Measurements from ENCODE around the gene ACOT8.

DNA sequence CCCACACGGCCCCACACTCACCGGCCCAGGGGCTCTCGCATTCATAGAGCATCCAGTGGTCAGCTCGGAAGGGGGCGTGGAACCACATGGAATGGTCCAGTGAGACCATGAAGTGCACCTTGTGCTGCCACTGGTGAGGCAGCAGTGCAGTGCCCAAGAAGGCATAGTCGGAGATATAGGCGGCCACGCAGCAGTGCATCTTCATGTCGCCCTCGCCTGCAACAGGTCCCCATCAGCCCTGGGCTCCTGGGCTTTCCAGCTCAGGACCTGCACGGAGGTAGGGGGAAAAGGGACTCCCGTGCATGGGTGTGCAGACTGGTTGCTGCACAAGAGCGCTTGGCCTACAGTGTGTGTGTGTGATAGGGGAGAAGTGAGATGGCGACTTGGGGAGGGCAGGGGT is 13.7 kb downstream of the ACOT8 start:
- TF ChIP-seq, protein P1, sequence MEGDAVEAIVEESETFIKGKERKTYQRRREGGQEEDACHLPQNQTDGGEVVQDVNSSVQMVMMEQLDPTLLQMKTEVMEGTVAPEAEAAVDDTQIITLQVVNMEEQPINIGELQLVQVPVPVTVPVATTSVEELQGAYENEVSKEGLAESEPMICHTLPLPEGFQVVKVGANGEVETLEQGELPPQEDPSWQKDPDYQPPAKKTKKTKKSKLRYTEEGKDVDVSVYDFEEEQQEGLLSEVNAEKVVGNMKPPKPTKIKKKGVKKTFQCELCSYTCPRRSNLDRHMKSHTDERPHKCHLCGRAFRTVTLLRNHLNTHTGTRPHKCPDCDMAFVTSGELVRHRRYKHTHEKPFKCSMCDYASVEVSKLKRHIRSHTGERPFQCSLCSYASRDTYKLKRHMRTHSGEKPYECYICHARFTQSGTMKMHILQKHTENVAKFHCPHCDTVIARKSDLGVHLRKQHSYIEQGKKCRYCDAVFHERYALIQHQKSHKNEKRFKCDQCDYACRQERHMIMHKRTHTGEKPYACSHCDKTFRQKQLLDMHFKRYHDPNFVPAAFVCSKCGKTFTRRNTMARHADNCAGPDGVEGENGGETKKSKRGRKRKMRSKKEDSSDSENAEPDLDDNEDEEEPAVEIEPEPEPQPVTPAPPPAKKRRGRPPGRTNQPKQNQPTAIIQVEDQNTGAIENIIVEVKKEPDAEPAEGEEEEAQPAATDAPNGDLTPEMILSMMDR (IDR thresholded peaks at IDR 0.05): no peak
- no peak for TF ChIP-seq POLR2A (IDR thresholded peaks at IDR 0.05)

Measured in heart left ventricle (tissue), 13 donors.